Stimulated activated CD4-positive, alpha-beta T cell treated with anti-CD3 and anti-CD28 coated beads, Interleukin-2, amount 100 ng/mL, for 24 hours (primary cell): ENCODE results near the gene KRT31.
"Not testable (repeated sequence)": the region's sequence is repeated elsewhere in the genome, so short reads cannot be mapped to it uniquely, and the experiment has no call there.

ENCODE experiments used
- DNase-seq, 2 donors: peaks; one replicate each; pipeline ENCODE4 v3.0.0-alpha.2; 2020

The KRT31 gene

DNA sequence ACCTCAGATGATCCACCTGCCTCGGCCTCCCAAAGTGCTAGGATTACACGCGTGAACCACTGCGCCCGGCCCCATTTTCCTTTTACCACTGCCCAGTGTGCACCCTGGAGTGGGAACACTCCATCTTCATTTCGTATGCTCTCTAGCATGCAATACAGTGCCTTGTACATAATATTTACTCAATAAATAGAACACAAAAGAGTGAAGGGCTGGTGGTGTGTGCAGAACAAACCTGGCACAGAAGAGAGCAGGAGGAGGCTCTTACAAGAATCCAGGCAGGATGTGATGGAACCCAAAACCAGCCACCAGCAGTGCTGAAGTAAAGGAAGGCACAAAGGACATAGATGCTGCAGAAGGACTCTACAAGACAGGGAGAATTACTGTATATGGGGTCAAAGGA lies 19.7 kb upstream of the KRT31 start:
- DNase-seq = no peak

DNA sequence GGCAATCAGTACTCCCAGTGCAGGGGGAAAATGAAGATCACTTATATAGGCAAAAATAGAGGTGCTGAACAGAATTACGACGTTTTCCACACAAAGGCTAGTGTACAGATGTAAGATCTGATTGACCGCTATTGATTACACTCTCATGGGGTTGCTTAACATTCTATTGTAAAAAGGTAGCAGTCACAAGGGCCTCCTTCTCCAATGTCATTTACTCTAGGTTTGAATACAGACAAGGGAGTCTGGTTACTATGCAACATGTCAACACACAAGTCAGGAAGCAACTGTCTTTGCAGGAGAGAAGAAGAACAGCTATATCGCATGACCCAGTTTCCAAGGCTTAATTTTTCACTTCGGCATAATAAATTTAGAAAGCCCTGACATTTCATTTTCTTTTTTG lies 19.1 kb upstream of the KRT31 start:
- no peak for DNase-seq

DNA sequence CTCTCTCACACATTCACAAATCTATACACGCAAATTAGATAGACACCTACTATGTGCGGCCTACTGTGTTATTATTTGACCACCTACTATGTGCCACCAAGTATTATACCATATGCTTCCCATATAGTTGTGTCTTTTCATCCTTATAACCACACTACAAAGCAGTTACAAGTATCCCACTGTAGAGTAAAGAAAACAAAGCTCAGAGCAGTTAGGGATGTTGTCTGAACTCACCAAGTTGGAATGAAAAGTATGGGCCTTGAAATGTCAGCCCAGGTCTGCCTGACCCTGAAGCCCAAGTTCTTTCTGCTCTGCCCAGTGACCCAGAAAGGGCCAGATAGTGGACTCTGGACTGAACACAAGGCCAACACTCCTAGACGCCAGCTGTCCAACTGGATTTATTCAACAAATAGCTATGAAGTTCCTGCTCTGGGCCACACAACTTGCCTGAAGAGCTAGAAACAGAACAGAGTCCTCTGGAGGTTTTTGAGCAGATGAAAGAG lies 18.5 kb upstream of the KRT31 start:
- DNase-seq = no peak

DNA sequence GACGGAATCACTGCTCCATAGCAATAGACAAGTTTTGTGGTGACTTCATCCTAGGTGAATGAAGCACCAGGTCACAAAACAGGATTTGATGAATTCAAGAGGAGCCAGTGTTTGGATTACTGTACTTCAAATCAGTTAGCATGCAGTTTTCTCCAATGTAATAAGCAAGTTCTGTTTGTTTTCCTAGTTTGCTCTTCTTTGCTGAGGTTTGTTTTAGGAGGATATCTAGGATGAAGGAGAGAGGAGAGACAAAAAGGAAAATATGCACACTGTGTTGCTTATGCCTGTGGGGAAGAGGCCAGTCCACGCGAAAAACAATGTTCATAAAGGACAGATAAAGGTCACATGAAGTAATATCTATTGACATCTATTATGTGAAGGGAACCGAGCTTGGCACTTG lies 18.0 kb upstream of the KRT31 start:
- DNase-seq = no peak

DNA sequence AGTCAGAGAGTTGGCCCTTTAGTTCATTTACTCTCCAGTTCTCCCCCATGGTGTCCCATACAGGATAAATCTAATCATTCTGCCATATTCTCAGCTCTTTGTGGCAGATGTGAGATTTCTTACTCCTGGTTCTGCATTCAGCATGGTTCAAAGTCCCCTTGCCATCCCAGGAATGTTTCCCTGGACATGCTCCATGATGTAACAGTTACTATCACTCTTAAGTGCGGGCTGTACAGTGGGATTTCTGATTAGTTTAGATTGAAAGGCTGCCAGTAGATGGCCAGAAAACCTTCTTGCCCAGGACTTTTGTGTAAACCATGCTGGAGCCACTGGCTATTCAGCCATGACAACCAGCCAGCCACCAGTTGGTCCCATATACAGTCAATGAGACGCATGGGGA lies 16.6 kb upstream of the KRT31 start:
- no peak for DNase-seq

DNA sequence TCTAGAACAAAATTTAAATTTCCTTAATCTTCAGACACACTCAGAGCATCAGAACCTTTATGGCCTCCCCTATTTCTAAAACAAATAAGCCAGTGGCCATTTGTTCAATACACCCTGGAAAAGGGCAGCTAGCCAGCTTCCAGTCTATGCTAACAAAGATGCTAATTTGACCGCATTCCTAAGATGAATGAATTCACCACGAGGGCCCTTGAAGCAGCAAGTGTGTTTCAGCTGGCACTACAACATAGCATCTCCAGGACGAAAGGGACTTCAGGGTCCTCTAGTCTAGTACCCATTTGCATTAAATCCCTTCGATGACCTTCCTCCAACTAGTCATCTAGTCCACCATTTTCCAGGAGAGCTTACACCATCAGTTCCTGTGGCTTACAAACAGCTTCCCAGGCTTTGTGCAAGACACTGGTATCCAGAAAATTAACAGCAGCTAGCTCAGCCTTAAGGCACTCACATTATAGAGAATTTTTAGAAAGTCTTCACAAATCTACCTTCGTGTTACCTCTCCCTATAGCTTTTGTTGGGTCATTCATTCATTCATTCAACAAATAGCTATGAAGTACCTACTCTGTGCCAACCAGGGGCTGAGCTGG lies 16.0 kb upstream of the KRT31 start:
- no peak for DNase-seq

DNA sequence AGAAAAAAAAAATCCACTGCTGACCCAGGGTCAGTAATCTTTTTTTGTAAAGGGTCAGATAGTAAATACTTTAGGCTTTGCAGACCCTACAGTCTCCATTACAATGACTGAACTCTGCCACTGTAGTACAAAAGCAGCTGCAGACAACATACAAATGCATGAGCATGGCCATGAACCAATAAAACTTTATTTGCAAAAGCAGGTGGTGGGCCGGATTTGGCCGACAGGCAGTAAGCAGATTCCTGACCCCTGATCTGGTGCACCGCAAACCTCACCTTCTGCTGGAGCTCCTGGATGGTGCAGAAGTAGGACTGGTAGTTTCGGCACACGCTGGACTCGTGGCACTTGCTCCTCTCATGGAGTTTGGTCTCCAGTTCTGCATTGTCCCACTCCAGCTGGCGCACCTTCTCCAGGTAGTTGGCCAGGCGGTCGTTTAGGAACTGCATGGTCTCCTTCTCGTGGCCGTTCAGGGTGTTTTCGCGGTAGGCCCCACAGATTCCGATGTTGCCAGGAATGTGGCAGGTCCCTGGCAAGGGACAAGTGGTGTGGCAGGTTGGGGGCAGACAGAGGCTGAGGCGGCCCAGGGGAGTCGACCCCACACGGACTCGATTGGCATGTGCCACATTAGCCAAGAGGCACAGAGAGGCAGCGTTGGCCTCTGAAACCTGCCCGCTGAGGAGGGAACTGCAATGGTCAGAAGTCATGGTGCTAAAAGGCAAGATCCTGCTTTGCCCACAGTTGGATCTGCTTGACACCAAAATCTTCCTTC lies 13.8 kb upstream of the KRT31 start:
- no peak for DNase-seq

DNA sequence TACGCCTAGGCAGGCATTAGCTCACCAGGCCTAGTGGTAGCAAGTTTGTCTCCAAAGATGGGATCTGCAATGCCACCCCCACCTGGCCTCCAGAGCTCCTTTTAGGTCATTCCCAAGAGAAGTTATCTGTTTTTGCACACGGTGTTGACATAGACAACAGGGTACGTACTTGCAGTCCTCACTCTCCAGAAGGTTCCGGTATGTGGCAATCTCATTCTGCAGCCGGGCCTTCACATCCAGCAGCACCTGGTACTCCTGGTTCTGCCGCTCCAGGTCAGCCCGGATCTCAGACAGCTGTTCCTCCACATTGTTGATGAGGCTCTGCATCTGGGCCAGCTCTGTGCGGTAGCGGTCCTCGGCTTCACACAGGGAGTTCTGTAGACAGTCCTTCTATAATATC lies 9.8 kb upstream of the KRT31 start:
- peak in 1 of 2 donors; percentile 4 for DNase-seq

DNA sequence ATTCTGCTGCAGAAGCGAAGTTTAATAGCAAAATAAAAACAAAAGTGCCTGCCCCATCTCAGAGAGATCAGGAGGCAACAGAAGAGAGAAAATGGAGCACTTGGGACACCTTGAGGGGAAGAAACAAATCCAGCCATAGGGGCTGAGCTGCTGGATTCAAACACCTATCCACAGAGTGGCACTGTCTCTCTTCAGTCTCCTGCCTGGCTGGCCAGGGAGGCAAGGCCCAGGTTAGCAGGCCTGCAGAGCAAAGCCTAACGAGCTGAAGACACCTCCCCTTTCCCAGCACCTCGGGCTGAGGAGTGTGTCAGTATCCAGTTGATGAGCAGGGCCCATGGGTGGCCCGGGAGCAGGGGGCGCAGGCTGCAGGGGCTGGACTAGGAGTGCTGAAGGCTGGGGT lies 8.8 kb upstream of the KRT31 start:
- DNase-seq = peak in 1 of 2 donors; percentile 13

DNA sequence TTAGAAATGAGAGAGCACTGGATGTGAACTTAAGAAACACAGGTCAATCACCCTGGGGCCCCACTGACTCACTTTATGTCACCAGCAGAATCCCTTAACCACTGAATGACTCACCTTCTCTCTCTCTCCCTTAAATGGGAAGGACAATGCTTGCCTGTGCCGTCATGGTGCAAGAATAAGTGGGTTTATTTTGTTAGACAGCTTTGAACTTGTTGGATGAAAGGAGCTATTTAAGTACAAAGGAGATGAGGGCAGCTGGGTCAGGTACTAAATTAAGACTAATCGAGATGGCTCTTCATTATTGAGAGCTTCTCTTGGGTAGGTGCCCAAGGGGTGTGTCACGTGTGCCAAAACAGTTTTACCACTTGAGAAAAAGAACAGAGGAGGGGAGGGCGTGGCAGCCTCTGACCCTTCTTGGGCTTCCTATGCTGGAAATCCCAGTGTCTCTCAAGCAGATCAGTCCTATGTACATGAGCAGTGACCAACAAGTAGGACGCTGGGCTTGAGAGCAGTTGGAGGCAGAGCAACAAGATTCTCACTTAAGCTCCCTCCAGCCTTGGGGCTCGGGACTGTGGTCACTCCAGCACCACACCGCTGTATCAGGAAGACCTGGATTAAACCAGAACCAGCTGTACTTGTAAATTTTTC lies 6.7 kb upstream of the KRT31 start:
- DNase-seq = peak; percentile 54 to 56

DNA sequence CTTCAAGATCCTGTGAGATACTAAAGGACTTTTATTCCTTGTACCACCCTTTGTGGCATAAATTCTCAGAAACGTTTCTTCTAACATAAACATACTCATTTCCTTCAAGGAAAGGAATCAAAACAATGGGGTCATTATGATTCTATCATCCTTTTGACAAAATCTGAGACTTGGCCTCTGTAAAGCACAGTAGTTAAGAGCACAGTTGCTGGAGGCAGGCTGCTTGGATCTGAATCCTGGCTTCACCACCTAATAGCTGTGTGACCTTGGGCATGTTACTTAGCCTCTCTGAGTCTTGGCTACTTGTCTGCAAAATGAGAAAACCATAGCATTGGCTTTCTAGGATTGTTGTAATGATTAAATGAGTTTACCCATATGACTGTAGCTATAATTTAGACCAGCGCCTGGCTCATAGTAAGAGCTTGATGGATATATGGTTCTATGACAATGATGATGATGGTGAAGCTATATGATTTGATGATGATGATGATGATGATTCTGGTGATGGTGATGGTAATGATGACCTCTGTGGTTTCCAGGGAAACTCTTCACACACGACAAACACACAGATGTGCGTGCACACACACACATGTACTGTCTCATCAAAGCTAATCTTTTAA lies 6.1 kb upstream of the KRT31 start:
- DNase-seq = no peak

DNA sequence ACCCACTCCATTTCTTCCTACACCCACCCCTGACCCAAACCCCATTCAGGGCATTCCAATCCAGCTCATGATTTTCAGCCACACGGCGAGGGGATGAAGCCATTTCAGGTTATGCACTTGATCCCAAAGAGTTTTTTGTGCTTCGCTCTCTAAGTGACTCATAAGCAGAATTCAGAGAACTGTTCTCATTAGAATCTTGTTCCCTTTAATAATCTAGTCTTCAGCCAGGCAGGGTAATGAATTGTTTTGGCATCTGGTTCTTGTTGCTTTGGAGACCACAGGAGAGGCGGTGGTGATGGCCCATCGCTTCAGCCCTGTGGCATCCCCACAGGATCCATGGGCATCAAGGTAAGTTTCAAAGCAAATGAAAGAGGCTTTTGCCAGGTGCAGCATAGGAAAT lies 4.8 kb upstream of the KRT31 start:
- no peak for DNase-seq

DNA sequence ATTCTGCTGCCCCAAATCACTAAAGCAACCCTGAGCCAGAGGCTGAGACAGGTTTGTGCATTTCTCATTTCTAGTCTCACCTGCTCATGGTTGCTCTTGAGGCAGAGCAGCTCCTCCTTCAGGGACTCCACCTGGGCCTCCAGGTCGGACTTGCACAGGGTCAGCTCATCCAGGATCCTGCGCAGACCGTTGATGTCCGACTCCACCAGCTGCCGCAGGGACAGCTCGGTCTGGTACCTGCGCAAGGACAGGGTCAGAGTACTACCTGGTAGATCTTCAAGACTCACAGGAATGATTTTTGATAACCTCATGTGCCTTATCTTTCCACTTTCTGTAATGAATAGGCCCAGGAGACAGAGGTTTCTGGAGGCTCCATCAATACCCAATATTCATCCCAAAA lies 1.1 kb downstream of the KRT31 start:
- peak in 1 of 2 donors; percentile 5 for DNase-seq

DNA sequence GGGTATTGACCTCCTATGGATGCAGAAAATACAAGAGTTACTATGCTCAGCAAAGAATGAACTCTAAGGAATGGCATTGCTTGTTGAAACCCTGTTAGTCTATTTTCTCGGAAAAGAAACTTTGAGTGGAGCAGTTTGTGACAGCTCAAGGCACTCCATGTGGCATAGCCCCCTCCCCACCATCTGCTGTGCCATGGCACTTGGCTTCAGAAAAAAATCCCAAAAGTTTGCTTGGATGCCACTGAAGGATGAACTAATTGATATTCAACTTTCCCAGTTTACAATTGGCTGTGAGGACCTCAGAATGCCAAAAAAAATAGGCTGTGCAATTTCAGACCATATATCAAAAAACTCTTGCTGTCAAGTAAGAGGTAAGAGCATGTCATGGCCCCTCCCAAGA lies 1.8 kb downstream of the KRT31 start:
- no peak for DNase-seq

DNA sequence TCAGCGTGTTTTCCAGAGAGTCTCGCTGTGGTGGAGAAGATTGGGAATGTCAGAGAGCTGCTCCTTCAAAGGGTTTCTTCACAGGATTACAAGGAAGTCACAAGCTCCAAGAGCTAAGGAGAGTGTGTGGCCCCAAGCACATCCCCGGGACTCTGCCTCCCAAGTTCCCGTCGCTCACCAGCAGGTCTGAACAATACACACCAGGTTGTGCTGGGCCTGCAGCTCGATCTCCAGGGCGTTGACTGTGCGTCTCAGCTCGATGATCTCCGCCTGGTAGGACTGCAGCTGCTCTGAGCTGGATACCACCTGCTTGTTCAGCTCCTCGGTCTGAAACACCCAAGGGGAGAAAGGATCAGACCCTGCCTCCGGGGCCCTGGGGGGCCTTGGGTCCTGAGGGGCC lies 2.4 kb downstream of the KRT31 start:
- DNase-seq = not testable (repeated sequence)

DNA sequence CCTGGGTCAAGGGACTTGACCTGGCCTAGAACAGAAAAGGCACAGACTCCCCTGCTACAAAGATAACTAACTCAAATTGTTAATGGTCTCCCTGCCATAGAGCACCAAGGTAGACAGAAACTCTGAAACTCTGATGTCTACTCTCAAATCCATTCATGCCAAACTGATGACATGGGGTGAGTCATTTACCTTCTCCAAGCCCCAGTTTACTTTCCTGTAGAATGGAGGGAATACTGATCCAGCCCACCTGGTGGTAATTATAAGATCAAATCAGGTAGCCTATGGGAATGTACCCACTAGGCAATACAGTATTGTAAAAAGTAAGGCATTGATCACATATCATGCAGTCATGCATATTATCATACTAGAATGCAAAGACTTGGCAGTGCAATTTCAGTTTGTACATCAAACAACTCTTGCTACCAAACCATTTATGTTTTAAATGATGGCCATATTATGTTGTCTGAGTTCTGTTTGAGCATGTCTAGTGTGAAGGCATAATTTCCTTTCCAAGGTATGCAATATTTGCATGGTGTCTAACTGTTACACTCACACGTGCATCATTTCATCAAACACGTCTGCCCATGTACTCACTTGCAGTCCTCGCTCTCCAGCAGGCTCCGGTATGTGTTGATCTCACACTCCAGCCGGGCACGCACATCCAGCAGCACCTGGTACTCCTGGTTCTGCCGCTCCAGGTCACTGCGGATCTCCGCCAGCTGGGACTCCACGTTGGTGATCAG lies 3.0 kb downstream of the KRT31 start:
- no peak for DNase-seq

DNA sequence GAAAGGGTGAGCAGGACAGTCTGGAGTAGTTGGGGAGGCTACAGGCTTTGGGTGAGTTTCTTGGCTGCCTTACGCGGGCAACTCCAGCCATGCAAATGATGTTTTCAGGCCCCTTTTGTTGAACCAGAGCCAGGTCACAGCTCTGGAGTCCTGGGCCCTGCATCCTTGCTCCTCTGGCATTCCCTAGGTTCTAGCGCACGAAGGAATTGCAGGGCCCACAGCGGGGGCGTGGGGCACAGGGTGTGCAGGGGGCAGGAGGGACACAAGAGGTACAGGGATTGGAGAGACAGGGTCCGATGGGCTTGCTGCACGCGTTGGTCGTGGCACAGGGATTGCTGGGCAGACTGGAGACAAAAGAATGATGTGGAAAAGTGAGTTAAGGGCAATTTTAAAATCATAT lies 3.6 kb downstream of the KRT31 start:
- no peak for DNase-seq

DNA sequence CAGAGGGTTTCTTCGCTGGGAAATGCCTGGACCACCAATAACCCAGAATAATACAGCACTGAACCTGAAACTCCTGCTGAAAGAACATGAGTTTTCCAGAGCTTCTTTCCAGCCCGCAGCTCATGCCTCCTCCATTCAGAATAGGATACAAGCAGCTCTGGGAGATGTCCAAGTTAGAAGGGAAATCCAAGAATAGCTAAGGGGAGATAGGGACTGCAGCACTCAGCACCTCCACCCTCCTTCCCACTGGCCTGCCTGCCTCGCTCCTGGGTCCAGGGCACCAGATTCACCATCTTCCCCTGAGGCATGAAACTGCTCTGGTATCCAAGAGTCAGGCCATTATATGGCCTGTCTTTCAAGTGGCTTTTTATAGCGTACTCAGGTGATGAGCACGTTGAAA lies 4.1 kb downstream of the KRT31 start:
- no peak for DNase-seq

DNA sequence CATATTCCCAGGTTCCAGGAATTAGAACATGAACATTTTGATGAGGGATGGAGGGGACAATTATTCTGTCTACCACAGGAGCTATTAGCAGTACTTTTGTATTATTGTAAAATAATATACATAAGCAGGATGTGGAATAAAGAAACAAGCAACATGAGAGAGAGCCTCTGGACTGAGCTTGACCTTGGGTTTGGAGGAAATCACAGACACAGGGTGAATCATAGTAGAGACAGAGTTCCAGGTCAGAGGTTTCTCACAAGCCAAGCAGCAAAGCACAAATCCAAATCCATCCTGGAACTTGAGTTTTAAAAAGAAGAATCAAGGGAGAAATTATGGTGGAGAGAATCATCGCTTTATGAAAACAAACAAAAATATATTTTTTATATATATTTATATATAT lies 5.1 kb downstream of the KRT31 start:
- no peak for DNase-seq

DNA sequence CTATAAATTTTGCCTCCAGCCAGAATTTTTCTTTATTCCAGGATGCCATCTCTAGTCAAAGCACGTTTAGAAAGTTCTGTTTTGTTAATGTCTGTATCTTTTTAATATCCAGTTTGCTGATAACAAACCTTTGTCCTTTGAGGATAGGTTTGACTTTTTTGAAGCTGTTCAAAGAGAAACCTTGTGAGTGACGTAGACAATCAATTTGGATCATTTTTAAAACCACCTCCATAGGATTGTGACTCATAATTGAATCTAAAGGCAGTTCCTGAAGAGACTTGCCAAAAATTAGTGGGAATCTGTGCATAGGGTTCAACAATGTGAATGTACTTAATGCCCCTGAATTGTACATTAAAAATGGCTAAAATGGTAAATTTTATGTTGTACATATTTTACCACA lies 5.9 kb downstream of the KRT31 start:
- DNase-seq = no peak

DNA sequence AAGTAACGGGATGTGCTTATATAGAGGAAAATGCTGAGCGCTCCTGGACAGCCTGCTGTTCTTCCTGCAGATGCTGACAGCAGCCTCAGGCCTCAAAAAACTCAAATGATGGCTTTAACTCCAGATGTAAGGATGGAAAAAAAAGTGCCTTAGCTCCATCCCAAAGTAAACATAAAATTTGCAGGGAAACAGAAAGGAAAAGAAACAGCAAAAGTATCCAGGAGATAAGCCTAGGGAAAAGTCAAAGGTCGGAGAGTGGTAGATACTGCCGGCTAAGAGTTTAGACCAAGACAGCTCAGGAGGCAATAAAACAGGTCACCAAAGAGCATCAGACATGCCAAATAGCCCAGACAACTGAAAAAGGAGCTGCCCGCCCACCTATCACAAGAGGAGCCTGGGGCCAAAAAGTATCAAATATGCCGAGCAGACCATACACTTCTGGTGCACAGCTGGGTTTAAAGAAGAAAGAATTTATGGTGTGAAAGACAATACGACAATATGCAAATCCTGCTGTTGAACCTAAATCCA lies 6.9 kb downstream of the KRT31 start:
- no peak for DNase-seq

DNA sequence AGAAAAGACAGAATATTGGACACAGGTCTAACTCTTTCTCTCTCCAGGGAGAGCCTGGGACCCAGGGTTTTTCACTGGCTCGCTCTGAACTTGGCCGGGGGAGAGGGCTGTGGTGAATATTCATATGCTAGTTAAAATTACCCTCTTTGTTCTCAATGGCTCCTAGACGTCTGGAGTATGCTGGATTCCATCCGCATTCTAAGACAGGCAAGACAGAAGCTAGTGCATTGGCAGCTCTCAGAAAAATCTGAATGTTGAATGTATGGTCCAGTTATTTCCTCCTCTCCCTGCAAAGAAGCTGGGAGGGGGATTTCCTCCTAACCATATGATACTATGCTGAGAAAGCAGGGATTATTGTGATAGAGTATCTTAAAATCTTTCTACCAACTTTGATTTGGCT lies 9.7 kb downstream of the KRT31 start:
- no peak for DNase-seq

DNA sequence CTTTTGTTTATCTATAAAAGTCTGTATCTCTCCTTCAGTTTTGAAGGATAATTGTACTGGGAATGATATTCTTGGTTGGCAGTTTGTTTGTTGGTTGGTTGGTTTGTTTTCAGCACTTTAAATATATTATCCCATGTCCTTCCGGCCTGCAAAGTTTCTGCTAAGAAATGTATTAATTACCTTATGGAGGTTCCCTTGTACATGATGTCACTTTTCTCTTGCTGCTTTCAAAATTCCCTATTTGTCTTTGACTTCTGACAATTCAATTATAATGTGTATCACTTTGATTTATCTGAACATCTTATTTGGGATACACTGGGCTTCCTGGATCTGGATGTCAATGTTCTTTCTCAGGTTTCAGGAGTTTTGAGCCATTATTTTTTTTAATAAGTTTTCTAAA lies 11.2 kb downstream of the KRT31 start:
- no peak for DNase-seq
